AG10803 (cell line): ENCODE results near the gene KDM4D.
"Not testable (repeated sequence)": the region's sequence is repeated elsewhere in the genome, so short reads cannot be mapped to it uniquely, and the experiment has no call there.

ENCODE experiments used
- DNase-seq: peaks from one replicate; pipeline ENCODE4 v3.0.0; 2010; ENCODE audit warnings: low read depth
- H3K4me3 ChIP-seq: 2 replicates; pipeline ENCODE4 v1.5.1; 2011; ENCODE audit warnings: mild to moderate bottlenecking, low read length, control low read depth
- TF ChIP-seq, protein P1 (sequence below): conservative IDR thresholded peaks from 2 replicates; pipeline ENCODE4 v1.5.1; 2011; ENCODE audit warnings: mild to moderate bottlenecking, low read length, control low read depth, inconsistent platforms

The KDM4D gene

GRCh38 chr11:95003716-95004115, 30.2 kb downstream of the KDM4D start:
- no peak for DNase-seq
- no peak overlapping the region for H3K4me3 ChIP-seq
- TF ChIP-seq, protein P1, sequence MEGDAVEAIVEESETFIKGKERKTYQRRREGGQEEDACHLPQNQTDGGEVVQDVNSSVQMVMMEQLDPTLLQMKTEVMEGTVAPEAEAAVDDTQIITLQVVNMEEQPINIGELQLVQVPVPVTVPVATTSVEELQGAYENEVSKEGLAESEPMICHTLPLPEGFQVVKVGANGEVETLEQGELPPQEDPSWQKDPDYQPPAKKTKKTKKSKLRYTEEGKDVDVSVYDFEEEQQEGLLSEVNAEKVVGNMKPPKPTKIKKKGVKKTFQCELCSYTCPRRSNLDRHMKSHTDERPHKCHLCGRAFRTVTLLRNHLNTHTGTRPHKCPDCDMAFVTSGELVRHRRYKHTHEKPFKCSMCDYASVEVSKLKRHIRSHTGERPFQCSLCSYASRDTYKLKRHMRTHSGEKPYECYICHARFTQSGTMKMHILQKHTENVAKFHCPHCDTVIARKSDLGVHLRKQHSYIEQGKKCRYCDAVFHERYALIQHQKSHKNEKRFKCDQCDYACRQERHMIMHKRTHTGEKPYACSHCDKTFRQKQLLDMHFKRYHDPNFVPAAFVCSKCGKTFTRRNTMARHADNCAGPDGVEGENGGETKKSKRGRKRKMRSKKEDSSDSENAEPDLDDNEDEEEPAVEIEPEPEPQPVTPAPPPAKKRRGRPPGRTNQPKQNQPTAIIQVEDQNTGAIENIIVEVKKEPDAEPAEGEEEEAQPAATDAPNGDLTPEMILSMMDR: no peak

- no peak for DNase-seq
- no peak overlapping the region for H3K4me3 ChIP-seq
- TF ChIP-seq, protein P1: no peak
These were observed 32.1 kb downstream of the KDM4D start for GRCh38 chr11:95005642-95006041.

- no peak for DNase-seq
- TF ChIP-seq, protein P1: no peak
- no peak overlapping the region for H3K4me3 ChIP-seq
These were observed 37.9 kb downstream of the KDM4D start for GRCh38 chr11:95011376-95011775.

GRCh38 chr11:95014184-95014821, 40.8 kb downstream of the KDM4D start:
- no peak overlapping the region for H3K4me3 ChIP-seq
- TF ChIP-seq, protein P1: no peak
- no peak for DNase-seq

DNA sequence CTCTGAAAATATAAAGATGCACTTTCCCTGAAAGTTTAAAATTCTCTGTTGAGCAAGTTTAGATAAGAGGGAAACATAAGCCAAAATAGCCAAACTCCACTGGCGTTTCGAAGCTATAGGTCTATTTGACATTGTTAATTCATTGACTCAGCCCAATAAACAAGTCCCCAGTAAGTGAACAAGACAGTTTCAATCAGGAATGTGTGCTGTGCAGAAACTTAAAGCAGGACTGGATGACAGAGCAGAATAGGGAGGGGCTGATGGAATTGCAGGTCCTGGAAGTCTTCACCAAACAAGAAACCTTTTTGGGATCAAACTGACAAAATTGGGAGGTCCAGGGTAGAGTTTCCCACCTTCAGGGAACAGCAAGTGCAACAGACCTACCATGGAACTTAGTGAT, 42.6 kb downstream of the KDM4D start:
- DNase-seq: no peak
- H3K4me3 ChIP-seq: no peak overlapping the region
- TF ChIP-seq, protein P1: no peak

GRCh38 chr11:95021468-95021867, 48.0 kb downstream of the KDM4D start:
- not testable (repeated sequence) for DNase-seq, H3K4me3 ChIP-seq

DNA sequence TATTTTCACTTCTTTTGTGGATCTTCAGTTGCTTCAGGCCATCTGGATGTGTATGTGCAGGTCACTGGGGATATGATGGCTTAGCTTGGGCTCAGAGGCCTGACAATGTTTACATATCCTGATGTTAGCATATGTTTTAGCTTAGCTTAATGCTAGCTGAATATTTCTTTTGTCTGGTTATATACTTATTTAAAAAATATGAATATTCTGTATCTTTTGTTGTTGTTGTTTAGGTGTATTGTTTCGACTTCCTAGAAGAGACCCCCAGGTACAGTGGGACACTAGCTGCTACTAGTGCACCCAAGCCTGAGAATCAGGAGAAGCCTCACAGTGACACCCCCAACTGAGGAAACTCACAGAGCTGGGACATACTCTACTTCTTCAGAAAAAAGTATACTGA, 51.4 kb downstream of the KDM4D start, which contains the start of gene KDM4E:
TSS of gene KDM4E (plus strand) at position 301 of the 400 bp plus-strand sequence. CDS start 300 bp downstream, outside the sequence.
- H3K4me3 ChIP-seq: no peak within 1 kb of the TSS
- no peak for DNase-seq
- TF ChIP-seq, protein P1: no peak

GRCh38 chr11:95025594-95025993, 52.1 kb downstream of the KDM4D start:
- H3K4me3 ChIP-seq, DNase-seq: not testable (repeated sequence)
